H1 (cell line): ENCODE measurements around the gene AP1S1. TPM values are rescaled to one million over a fixed set of nuclear protein-coding genes. Genes with fewer than 3 reads are reported as not detected.

ENCODE experiments used
- BACH1 ChIP-seq: IDR thresholded peaks from 2 replicates; pipeline ENCODE4 v1.6.1; 2012; ENCODE audit warnings: low read length, improper control_type of control experiment
- HDAC6 ChIP-seq: IDR thresholded peaks from one replicate; pipeline ENCODE4 v1.7.1; 2012; ENCODE audit warnings: low read depth, mild to moderate bottlenecking, inconsistent platforms, low read length, moderate library complexity
- RNF2 ChIP-seq: fragments of 200-900, 300-1000 bp; sonication (generic); IDR thresholded peaks from 2 replicates; pipeline ENCODE4 v1.7.1; 2016; ENCODE audit warnings: borderline replicate concordance, low read depth, mild to moderate bottlenecking, antibody characterized with exemption, low read length; ENCODE audit not compliant: poor library complexity, severe bottlenecking; ENCODE audit errors: missing control alignments
- polyA plus RNA-seq, 7 experiments: library from polyadenylated mRNA; depleted of rRNA in 3 of 7; stranded (reverse) in 5 of 7; unstranded in 2 of 7; fragments of >200 nt in 5 of 7; fragments of 200-250 nt in 2 of 7; gene quantifications; 1 replicate in 5 of 7; 2 replicates in 1 of 7; 4 replicates in 1 of 7; pipeline versions ENCODE4 v1.2.1 to v1.2.3, GENCODE V29; 2011 to 2013; ENCODE audit warnings: missing spikeins in 2 of 7, mixed read lengths in 2 of 7
- total RNA-seq: library from RNA; stranded (reverse); fragmentation: NEBNext Ultra II Directional; extraction: Animal tissue kit (Norgen Biotek cat#: 25700); gene quantifications from 2 replicates; pipeline ENCODE4 v1.2.1, GENCODE V29; 2021

The AP1S1 gene
- total and polyA plus RNA-seq, 2 of the 8 experiments (the other 6 are each of a cell fraction or from before 2014, with no cell fraction given): 56.1 to 59.3 TPM

DNA sequence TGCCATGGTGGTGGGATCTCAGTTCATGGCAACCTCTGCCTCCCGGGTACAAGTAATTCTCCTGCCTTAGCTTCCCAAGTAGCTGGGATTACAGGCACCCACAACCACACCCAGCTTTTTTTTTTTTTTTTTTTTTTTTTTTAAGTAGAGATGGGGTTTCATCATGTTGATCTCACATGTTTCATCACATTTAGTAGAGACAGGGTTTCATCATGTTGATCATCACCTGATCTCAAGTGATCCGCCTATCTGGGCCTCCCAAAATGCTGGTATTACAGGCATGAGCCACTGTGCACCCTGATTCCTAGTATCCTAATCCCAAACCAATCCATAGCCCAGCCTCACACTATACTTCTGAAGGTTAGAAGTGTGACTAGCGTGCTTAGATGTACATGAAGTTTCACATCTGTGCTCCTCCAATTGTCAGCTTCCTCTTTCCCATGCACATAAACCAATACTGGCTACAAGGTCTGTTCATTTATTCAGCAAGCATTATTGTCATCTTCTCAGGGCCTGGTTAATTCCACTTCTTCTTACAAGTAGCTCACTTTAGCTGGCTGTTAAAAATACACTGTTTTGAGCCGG lies 32.7 kb downstream of the AP1S1 start (continued):
- TF ChIP-seq RNF2 (no peak), HDAC6 (no peak), BACH1 (no peak)
